Right lung (tissue), 5 donors: Measurements from ENCODE around the gene ALDH1A3. TPM values are rescaled to one million over a fixed set of nuclear protein-coding genes. Genes with fewer than 3 reads are reported as not detected.
A peak's percentile ranks its signal among the peaks of the same experiment; 100 is the strongest.

Source experiments
- DNase-seq, 2 donors: peaks; one replicate each; pipeline ENCODE4 v3.0.0-alpha.2; 2013
- polyA plus RNA-seq, 5 donors: library from polyadenylated mRNA; unstranded; fragments of 120-200 nt; gene quantifications; one replicate each; pipeline versions ENCODE4 v1.2.1 to v1.2.3, GENCODE V29; 2013; ENCODE audit warnings: inconsistent platforms in 1 of 5, low replicate concordance in 1 of 5; ENCODE audit not compliant: insufficient read length in 5 of 5, insufficient read depth in 1 of 5

ALDH1A3 gene
- polyA plus RNA-seq, 5 donors, result 0.39 to 1.3 (median 0.76) TPM

- DNase-seq, result no peak
Measured at GRCh38 chr15:100858294-100858693, 21.3 kb upstream of the ALDH1A3 start.

- no peak for DNase-seq
Measured at GRCh38 chr15:100859970-100860828, 19.4 kb upstream of the ALDH1A3 start.

GRCh38 chr15:100860829-100861510, 18.7 kb upstream of the ALDH1A3 start:
- no peak for DNase-seq

GRCh38 chr15:100861511-100861991, 18.1 kb upstream of the ALDH1A3 start:
- DNase-seq, result no peak

- DNase-seq, result no peak
Measured at GRCh38 chr15:100862162-100862561, 17.5 kb upstream of the ALDH1A3 start.

GRCh38 chr15:100863075-100863795, 16.4 kb upstream of the ALDH1A3 start:
- DNase-seq, result no peak

GRCh38 chr15:100863796-100864267, 15.8 kb upstream of the ALDH1A3 start:
- DNase-seq, result no peak

- DNase-seq, result no peak
Measured at GRCh38 chr15:100866386-100867330, 13.0 kb upstream of the ALDH1A3 start.

GRCh38 chr15:100867433-100867832, 12.2 kb upstream of the ALDH1A3 start:
- no peak for DNase-seq

GRCh38 chr15:100869151-100869999, 10.3 kb upstream of the ALDH1A3 start:
- no peak for DNase-seq

GRCh38 chr15:100873029-100873677, 6.5 kb upstream of the ALDH1A3 start:
- peak; percentile 55 to 73 for DNase-seq

- no peak for DNase-seq
Measured at GRCh38 chr15:100875495-100875894, 4.1 kb upstream of the ALDH1A3 start.

GRCh38 chr15:100875976-100876375, 3.7 kb upstream of the ALDH1A3 start:
- no peak for DNase-seq

- DNase-seq, result no peak
Measured at GRCh38 chr15:100877551-100877950, 2.1 kb upstream of the ALDH1A3 start.

GRCh38 chr15:100878130-100878529, 1.5 kb upstream of the ALDH1A3 start:
- DNase-seq, result no peak

GRCh38 chr15:100878648-100879047, 983 bp upstream of the ALDH1A3 start:
- DNase-seq, result no peak

GRCh38 chr15:100879061-100879463, 569 bp upstream of the ALDH1A3 start:
- DNase-seq, result no peak

- DNase-seq, result no peak
Measured at GRCh38 chr15:100880139-100880896, 687 bp downstream of the ALDH1A3 start.

GRCh38 chr15:100880897-100881242, 1.2 kb downstream of the ALDH1A3 start:
- no peak for DNase-seq
